OCI-M2 (cell line): ENCODE results near the gene MAP3K3.

Experiments used
- DNase-seq: peaks from one replicate; lab custom pipeline; 2025; ENCODE audit not compliant: unreplicated experiment; lab: John Stamatoyannopoulos, UW

Gene MAP3K3

DNA sequence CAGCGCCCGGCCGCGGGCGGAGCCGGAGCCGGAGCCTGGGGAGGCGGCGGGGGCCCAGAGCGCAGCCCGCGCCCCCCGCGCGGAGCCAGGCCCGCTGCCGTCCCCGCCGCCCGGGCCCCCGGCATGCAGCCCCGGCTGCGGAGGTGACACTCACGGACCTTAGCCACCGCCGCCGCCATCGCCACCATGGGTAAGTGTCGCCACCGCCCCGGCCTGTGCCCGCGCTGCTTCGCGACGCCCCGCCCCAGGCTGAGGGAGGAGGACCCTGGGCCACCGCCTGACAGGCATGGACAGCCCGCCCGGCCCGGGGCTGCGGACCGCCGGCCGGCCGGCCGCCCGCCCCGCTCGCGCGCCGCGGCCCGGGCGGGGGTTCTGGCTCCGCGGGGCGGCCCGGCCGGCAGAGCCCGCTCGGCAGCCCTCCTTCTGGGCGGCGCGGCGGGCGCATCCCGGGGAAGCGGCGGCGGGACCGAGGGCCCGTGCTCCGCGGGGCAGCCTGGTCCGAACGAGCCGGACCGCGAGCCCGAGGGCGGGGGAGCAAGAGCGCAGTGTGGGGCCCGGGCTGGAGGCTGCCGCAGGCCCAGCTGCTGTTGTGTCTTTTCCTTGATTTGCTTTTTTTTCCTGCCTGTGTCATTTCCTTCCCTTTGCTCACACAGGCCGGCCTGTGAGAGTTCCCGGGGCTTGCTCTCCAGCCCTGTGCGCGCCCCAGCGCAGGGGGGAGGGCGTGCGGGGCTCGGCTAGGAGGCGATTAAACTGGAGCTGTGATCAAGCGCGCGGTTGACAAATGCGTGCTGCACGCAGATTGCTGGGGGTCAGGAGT is 565 bp downstream of the MAP3K3 start:
- DNase-seq: no peak

DNA sequence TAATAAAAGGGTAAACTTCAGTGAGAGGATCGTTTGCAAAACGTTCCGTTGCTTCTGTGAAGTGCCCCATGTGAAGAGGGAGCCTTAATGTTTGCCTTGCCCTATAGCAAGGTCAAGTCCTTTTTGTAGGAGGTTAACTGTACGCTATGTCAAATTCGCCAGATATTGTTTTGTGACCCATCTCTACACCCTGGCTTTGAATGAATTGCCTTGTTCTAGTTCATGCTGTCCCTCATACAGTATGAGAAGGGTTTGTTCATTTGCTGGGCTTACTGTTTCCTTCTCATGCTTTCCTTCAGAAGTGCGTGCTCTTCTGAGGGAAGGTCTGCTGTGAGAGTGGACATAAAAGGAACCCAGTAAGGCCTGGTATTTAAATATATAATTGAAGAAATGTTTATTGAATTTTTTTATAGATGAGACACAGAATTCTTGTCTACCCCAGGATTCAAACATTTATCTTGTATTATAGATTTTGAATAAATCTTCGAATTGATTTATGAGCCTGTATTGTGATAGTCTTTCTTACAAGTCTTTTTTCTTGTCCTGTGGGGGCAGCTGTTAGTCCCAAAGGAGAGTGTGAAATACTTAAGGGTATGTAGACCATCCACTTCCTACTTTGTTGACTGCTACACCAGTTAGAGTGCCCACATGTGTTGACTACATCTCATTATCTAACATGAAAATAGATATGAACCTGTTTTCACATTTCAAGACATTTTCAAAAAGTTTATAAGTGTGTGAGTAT is 1.7 kb downstream of the MAP3K3 start:
- no peak for DNase-seq

DNA sequence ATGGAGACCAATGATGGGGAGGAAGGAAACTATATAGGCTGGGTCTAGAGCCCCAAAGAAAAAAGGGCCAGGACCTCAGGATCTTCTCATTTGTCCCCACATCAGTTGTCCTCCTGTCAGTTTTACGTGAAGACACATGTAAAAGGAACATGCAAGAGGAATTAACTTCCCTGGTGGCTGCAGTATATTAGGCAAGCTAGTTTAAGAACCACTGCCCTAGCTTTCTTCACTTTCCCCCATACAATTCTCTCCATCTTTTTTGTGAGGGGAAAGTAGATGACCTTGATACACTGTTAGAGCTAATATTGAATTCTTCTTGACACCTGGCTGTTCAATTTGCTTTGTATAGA is 2.3 kb downstream of the MAP3K3 start:
- DNase-seq: no peak

DNA sequence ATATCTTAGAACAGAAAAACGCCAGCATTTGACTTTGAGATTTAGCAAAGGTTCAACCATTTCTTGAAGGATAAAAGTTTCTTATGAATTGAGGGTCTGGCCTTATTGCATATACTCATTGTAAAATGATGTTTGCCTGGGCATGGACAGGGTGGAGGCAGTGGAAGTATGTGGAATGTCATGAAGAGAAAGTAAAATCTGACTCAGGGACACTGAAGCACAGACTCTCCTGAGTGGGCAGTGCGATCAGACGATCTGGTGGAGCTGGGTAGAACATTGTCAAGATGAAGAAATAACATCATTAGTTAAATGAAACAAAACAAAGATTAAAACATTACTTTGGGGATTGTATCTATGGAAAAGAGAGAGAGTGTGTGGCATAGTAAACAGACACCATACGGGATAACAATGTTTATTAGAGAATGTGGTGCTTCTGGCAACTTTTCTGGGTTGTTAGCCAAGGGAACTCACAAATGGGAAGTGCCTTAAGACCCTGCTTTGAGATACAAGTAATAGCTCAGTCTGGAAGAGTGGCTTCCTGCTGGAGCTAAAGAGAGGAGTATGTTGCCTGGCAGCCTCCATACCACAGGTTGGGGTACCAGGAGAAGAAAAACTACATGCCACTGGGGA is 4.4 kb downstream of the MAP3K3 start:
- DNase-seq: no peak

DNA sequence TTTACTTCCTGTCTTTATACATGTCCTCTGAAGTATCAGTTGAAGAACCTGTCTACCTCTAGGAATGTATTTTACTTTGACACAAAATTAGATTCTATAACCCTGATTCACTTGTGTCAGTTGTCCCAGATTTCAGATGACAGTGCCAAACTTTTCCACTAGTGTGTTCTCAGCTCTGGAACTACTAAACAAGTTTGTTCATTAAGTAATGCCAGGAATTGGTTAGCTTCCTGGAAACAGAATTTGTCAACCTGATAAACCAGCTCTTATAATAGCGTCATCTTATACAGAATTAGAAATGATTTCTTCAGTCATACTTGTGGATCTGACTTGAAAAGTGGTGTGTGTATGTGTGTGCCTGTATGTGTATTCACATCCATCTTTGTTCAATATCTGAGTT is 7.4 kb downstream of the MAP3K3 start:
- DNase-seq: no peak

DNA sequence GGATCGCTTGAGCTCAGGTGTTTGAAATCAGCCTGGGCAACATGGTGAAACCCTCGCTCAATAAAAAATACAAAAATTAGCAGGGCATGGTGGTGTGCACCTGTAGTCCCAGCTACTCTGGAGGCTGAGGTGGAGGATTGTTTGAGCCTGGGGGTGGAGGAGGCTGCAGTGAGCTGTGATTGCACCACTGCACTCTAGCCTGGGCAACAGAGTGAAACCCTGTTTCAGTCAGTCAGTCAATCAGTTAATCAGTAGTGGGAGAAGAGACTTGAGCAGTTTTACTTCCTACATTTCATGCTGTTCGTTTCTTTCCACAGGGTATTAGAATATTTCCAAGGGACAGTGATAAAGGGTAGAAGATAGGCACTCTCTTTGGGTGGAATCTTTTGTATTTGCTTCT is 8.8 kb downstream of the MAP3K3 start:
- no peak for DNase-seq

DNA sequence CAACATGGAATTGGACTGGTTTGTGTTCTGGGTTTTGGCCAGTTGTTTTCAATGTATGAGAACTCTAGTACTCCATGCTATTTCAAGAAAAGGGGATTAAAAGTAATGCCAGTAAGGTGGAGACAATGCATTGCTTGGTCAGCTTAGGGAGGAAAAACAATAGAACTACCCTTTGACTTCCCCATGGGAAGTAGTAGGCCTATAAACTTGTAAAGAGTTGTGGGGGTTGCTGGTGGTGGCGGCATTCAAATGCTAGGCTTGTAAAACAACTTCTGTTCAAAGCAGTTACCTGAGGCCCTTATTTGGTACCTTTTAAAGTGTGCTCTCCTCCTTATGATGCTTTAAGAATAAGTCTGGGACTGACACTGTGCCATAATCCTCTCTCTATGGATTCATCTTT is 9.4 kb downstream of the MAP3K3 start:
- DNase-seq: no peak

DNA sequence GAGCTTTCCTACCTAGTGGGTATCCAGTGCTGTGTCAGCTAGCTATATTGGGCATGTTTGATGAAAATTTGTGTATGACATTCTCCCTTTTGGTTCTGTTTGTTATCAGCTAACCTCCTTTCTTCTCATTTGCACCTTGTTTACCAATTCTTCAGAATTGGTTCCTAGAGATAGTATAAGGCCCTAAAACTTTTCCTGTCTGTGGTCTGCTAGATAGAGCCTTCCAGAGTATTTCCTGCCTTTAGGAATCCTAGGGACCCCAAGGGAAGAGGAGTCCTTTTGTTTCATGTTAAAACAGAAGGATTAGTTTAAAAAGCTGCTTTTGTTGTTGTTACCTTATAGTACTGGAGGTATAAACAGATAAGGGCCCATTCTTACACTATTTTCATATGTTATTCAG is 11.5 kb downstream of the MAP3K3 start:
- DNase-seq: no peak

DNA sequence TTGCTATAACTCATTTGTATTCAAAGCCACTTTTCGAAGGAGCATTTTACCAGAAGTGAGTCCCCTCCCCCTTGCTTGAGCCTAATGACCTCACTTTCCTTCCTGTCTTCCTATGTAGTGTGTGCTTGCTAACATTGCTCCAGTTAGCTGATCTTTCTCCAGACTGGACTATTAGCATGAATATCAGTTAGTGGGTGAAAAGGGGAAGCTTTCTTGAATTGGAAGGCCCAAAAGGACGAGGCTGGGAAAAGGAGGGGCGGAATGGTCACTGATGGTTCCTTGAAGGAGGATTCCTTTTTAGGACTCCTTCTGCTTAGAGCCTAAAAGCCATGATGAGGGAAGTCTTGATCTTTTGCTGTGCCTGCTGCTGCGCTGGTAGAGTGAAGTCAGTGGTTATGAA is 11.9 kb downstream of the MAP3K3 start:
- no peak for DNase-seq

DNA sequence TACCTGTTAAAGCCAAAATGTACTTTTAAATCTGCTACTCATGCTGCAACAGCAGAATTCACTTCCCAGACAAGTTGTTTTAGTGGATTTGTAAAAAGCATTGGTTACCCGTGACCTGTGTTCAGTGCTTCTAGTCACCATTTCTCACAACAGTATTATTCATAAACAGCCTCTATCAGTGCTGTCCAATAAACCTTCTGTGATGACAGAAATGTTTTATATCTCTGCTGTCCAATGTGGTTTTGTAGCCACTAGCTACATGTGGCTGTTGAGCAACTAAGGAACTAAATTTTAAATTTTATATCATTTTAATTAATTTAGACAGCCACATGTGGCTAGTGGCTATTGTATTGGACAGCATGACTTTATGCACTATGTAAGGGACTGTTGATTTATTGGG is 12.6 kb downstream of the MAP3K3 start:
- no peak for DNase-seq

DNA sequence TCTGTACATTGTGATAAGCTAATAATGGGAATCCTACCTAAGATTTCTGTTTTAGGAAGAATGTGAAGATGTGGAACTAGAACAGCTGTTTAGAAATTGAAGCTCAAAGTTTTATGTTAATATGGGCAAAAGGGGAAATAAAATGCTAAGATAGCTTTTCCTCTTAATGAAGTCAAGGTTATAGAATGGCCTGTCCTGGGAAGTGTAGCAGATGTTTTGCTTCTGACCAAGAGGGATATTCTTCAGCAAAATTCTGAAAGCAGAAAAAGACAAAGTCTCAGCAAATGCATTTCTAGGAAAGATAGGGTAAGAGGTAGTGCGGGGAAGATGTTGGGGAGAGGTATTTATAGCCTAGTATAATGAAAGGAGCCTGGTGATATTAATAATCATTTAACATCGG is 13.1 kb downstream of the MAP3K3 start:
- DNase-seq: no peak

DNA sequence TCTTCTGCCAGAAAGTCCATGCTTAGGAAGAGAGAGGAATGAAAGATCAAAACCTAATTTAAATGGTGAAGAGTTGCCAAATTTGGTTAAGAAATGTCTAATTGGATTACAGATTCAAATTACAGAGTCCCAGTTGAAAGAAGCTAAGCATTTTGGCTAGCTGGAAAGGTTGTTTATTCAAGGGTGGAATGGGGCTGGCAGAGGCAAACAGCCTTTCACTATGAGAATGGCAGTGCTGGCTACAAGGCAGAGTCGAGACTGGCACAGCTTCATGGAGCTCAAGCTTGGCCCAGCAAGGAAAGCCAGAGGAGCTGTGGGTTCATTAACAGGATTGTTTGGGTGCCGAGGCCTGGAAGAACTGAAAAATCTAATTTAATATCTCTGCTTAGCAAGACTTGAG is 13.6 kb downstream of the MAP3K3 start:
- DNase-seq: no peak

DNA sequence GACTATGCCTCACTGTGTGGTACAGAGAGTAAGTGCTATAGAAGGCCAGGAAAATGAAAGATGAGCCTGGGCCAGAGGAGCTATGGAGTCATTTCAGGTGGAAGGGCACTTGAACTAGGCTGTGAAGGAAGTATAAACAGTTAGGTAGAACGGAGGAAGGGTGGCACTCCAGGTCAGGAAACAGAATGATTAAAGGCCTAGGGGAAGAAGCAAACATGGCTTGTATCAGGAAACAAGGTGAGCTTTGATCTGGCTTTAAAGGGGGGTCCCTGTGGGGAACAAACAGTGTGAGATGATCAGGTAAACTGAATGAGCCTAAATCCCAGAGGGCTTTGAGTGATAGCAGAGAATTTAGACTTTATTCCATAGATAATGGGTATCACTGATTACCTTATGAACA is 16.9 kb downstream of the MAP3K3 start:
- no peak for DNase-seq

DNA sequence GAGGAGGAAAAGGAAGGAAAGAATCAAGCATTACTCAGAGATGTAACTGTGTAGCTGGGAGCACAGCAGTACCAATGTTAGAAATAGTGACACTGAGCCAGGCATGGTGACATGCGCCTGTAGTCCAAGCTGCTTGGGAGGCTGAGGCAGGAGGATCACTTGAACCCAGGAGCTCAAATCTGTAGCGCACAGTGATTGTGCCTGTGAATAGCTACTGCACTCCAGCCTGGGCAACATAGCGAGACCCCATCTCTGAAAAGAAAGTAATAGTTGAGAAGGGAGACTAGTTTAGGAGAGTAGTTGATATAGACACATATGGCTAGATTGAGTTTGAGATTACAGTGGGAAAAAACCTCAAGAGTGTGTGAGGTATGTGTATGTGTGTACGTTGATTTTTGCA is 17.8 kb downstream of the MAP3K3 start:
- DNase-seq: no peak

DNA sequence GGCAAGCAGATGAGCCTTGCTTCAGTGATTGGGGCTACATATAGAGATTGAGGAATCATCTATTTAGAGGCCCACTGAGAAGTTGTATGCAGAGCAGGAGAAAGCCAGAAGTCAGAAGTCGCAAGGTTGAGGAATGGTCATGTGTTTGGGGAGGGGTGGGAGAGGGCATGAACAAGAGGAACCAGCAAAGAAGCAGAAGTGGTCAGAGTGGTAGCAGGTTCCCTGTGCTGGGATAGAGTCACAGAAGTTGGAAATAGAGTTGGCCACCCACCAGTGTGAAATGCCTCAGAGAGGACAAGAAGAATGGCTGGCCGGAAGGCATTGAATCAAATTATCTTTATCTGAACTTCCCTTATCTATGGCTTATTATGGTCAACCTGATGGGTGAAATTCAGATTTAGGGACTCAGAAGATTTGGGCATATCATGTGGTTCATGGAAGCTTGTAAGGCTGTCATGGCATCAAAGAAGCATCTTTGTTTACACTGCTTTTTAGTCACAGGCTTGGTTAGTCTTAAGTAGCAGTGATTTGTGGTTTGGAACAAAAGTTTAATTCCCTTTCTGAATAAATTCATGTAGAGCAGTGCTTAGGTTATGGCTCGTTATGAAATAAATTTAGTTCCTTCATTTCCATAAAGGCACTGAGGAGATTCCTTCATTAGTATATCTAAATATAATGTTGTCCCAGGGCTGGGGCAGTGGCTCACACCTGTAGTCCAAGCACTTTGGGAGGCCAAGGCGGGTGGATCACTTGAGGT is 19.7 kb downstream of the MAP3K3 start:
- no peak for DNase-seq

DNA sequence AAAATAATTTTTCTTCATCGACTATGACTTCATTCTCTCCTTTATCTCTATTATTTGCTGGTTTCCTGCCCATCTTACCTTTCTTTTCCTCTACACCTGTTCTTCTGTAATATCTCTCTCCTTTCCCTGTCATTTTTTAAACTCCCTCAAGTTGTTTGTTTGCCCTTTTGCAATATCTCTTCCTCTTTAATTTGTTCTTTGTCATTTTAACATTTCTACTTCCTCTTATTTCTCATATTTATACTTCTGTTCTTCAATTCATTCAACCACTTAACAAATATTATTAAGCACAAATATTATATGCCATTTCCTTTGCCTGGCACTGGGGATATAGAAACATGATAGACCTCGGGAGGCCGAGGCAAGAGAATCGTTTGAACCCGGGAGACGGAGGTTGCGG is 22.6 kb downstream of the MAP3K3 start:
- DNase-seq: no peak

DNA sequence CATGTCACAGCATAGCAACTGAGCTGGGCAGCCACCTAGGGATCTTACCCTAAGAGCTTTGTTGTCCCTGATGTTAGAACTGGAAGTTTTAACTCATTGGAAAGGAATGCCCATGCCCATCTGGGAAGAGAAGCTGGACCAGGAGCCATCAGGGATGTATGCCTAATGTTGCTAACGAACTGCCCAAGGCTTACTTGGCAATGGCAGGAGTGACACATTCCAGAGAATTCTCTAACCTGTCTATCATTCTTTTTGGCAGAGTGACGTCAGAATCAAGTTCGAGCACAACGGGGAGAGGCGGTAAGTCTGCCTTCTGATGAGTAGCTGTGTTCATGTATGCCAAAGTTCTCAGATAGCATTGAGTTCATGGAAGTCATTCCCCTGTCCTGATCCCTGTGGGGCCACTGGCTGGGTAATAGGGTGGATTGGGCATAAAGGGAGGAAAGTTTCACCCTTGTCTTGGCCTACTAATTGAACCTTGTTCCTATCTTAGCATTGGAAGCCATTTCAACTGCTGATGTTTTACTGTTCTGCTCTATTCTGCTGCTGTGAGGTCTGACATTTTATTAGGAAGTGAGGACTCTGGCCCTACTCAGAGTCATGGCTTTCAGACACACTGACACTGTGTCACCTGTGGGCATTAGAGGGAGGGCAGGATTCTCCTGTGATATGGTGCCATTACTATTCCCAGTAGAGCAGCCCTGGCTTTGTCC is 23.7 kb downstream of the MAP3K3 start:
- DNase-seq: no peak

DNA sequence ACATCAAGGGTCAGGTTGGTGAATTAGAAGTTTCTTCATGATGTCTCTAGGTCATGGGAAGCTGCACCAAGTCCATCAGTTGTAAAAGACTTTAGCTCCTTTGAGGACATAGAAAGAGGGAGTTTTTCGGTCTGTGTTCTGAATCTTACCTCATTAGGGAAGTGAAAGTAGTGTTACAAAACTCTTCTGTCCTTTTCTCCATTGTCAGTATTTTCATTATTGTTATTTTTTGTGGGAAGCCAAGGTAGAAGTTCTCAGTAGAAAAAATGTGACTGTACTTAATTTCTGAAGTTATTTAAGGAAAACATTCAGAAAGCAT is 24.2 kb downstream of the MAP3K3 start:
- DNase-seq: no peak

DNA sequence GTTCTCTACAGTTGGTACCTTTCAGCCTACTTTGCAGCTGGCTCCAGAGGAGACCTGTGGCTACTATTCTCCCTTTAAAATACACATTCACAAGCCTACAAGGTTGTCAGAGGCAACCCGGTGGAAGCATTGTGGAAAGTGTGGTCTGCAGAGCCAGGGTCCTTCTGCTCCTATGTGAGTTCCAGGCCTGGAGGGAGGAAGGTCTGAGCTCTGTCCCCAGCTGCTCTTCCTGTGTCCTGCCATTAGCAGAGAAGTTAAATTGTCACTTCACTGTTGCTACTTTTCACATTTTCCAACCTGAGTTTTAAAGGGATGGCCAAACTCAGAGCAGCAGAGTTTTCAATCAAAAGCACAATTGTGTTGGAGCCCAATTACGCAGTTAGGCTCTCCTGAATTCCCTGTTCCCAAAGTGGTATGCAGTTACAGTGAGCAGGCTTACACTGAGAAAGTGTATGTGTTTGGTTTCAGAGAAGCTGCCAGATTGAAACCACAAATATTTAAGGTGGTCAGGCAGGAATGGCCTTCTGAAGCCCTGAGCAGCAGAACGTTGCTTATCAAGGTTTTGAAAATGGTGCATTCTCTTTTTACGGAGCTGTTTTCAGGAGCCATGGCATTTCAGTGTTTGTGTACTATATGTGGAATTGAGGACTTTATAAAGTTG is 25.0 kb downstream of the MAP3K3 start:
- DNase-seq: no peak

DNA sequence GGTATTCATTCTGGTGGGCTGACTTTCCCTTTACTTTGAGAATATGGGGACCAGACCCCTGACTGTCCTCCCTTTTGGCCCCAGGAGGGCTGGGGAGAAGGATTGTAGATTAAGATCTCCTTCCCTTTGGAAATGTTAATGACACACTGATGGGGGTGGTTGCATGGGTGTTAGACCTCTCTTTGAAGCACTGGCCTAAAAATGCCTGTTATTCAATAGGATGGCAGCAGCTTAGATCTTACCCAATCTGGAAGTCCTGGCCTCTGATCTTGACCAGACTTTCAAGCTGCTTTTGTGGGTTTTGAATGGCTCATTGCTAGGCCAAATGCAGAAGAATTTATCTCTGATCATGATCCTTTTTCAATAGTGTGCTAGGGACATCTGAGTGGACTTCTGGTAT is 25.7 kb downstream of the MAP3K3 start:
- no peak for DNase-seq

DNA sequence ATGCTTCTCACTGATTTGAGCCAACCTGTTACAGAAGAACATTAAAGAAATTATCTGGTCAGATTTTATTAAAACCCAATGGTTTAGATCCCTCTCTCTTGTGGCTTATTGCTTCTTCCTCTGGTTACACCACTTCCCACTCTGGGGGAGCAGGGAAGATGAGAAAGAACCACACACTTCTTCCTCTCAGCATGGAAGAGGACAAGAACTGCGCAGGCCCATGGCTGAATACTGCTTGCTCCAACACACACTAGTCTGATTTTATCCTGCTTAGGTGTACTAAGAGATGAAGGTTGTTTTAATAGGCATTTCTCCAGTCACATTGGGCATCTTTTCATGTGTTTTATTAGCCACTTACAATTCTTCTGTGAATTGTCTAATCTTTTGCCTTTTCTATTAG is 27.6 kb downstream of the MAP3K3 start:
- no peak for DNase-seq
